GM19193 (cell line): ENCODE data around the gene TMUB2.

ENCODE experiments used
- POLR2A ChIP-seq: IDR thresholded peaks from 4 replicates; pipeline ENCODE4 v1.6.1; 2011; ENCODE audit not compliant: insufficient read depth, insufficient read length; ENCODE audit errors: extremely low read depth

The TMUB2 gene

GRCh38 chr17:44192750-44193149, 6.0 kb downstream of the TMUB2 start:
- TF ChIP-seq POLR2A = no peak

- TF ChIP-seq POLR2A = no peak
Observed at GRCh38 chr17:44193326-44194084, 6.7 kb downstream of the TMUB2 start.

- no peak for TF ChIP-seq POLR2A
Observed at GRCh38 chr17:44197107-44197506, 10.3 kb downstream of the TMUB2 start.

GRCh38 chr17:44197980-44198720, 11.4 kb downstream of the TMUB2 start:
- TF ChIP-seq POLR2A = no peak

- TF ChIP-seq POLR2A = no peak
Observed at GRCh38 chr17:44198721-44199552, 12.2 kb downstream of the TMUB2 start.

- peak; percentile 55 for TF ChIP-seq POLR2A
Observed at GRCh38 chr17:44199553-44200477, 13.0 kb downstream of the TMUB2 start, which contains the start of gene ATXN7L3. Gene ATXN7L3 (minus strand): TSS chr17:44199884. CDS start chr17:44198070, 1,814 bp downstream.

- peak; percentile 69 for TF ChIP-seq POLR2A
Observed at GRCh38 chr17:44200478-44201155, 13.8 kb downstream of the TMUB2 start.

- TF ChIP-seq POLR2A = no peak
Observed at GRCh38 chr17:44202756-44203155, 16.0 kb downstream of the TMUB2 start.

GRCh38 chr17:44203731-44204440, 17.1 kb downstream of the TMUB2 start:
- no peak for TF ChIP-seq POLR2A

- no peak for TF ChIP-seq POLR2A
Observed at GRCh38 chr17:44204441-44204882, 17.7 kb downstream of the TMUB2 start.

- no peak for TF ChIP-seq POLR2A
Observed at GRCh38 chr17:44205962-44206824, 19.4 kb downstream of the TMUB2 start.

- no peak for TF ChIP-seq POLR2A
Observed at GRCh38 chr17:44206825-44207155, 20.0 kb downstream of the TMUB2 start.
